Mucosa of rectum (tissue), 2 donors: ENCODE measurements around the gene HECTD4.

Experiments used
- H3K27ac ChIP-seq, 2 donors: one replicate each; pipeline ENCODE4 v1.7.0; 2013; ENCODE audit warnings: inconsistent platforms in 2 of 2, low read depth in 2 of 2, low read length in 2 of 2
- H3K27me3 ChIP-seq, 2 donors: one replicate each; pipeline ENCODE4 v1.7.0; 2013; ENCODE audit warnings: low read length in 2 of 2; ENCODE audit not compliant: control insufficient read depth in 2 of 2, insufficient read depth in 2 of 2
- H3K36me3 ChIP-seq, 2 donors: one replicate each; pipeline ENCODE4 v1.7.0; 2013; ENCODE audit warnings: low read length in 2 of 2; ENCODE audit not compliant: control insufficient read depth in 2 of 2, insufficient read depth in 2 of 2
- H3K4me1 ChIP-seq, 2 donors: one replicate each; pipeline ENCODE4 v1.7.0; 2013; ENCODE audit warnings: low read length in 2 of 2, mild to moderate bottlenecking in 1 of 2; ENCODE audit not compliant: control insufficient read depth in 2 of 2, insufficient read depth in 2 of 2
- H3K4me3 ChIP-seq, 2 donors: one replicate each; pipeline ENCODE4 v1.7.0; 2013; ENCODE audit warnings: low read length in 2 of 2
- H3K9ac ChIP-seq, 2 donors: one replicate each; pipeline ENCODE4 v1.7.0; 2013; ENCODE audit warnings: low read length in 2 of 2, low read depth in 1 of 2, mild to moderate bottlenecking in 1 of 2
- H3K9me3 ChIP-seq, 2 donors: one replicate each; pipeline ENCODE4 v1.7.0; 2013; ENCODE audit warnings: low read length in 2 of 2; ENCODE audit not compliant: control insufficient read depth in 2 of 2
- donor health status: healthy.
- donor health status: Normal muscosa, but diverticular disease.

The HECTD4 gene

DNA sequence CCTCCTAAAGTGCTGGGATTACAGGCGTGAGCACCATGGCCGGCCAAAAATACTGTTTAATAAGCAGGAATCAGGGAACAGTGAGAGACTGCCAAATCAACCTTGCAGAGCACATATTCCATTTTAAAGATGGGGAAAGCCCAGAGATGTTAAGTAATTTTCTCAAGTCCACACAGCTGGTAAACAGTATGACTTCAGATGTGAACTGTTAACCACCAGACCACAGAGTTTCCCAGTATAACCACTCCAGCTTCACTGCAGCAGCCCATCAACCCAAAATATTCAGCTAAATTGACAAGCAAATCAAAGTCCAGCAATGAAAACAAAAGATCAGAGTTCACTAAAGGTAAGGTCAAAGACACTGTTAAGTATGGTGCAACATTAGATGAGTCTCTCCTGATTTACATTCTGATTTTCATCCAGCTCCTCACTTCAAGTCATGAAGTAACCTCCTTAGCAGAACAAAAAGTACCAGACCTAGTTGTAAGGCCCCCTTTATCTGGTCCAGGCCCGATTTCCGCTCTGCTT is 174.8 kb downstream of the HECTD4 start:
- H3K36me3 ChIP-seq: peaks cover 57 to 66% of the 10 kb centered on the region in 2 donors
- H3K27ac ChIP-seq: no peak overlapping the region
- no peak overlapping the region for H3K4me3 ChIP-seq
- no peak overlapping the region for H3K9ac ChIP-seq
- no peaks in the 10 kb centered on the region for H3K4me1 ChIP-seq
- H3K27me3 ChIP-seq: no peaks in the 10 kb centered on the region
- no peaks in the 10 kb centered on the region for H3K9me3 ChIP-seq

DNA sequence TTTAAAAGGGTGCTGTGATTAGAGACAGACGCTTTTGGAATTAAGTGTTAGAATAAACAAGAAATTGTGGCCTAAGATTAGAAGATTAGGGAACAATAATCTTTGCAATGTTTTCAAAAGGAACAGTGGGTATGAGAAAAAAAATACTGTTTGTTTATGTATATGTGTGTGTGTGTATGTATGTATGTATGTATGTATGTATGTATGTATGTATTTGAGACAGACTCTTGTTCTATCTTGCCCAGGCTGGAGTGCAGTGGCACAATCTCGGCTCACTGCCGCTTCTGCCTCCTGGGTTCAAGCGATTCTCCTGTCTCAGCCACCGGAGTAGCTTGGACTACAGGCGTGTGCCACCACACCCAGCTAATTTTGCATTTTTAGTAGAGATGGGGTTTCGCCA is 175.3 kb downstream of the HECTD4 start:
- Histone ChIP-seq H3K4me1 (no peaks in the 10 kb centered on the region), H3K9me3 (no peaks in the 10 kb centered on the region), H3K36me3 (peaks cover 52 to 62% of the 10 kb centered on the region in 2 donors), H3K27ac (no peak overlapping the region), H3K4me3 (no peak overlapping the region), H3K27me3 (no peaks in the 10 kb centered on the region), H3K9ac (no peak overlapping the region)

DNA sequence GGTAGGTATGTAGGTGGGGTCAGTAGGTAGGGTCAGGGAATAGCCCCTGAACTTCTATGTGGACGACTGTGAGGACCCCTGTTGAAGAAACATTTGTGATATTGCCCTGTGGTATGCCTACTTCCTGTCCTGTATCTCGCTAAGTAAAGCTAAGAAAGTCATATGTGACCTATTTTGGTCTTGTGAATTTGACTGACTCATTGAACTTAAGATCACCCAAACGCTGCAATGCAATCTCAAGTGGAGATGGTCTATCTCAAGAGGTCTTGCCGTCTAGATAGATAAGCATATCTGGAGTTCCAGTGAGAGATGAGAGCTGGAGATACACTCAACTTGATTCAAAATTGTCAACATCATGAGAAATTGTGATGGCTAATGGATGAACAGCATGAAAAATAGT is 183.1 kb downstream of the HECTD4 start:
- peaks cover 56 to 60% of the 10 kb centered on the region in 2 donors for H3K36me3 ChIP-seq
- H3K27me3 ChIP-seq: no peaks in the 10 kb centered on the region

GRCh38 chr12:112198120-112198733 is 184.0 kb downstream of the HECTD4 start:
- Histone ChIP-seq H3K36me3 (peaks cover 57 to 64% of the 10 kb centered on the region in 2 donors), H3K9me3 (no peaks in the 10 kb centered on the region), H3K4me3 (no peak overlapping the region), H3K27ac (no peak overlapping the region), H3K9ac (no peak overlapping the region), H3K27me3 (no peaks in the 10 kb centered on the region), H3K4me1 (no peaks in the 10 kb centered on the region)

More for the DNA sequence above, 183.1 kb downstream of the HECTD4 start:
- H3K9me3 ChIP-seq: no peaks in the 10 kb centered on the region
- no peak overlapping the region for H3K27ac ChIP-seq
- H3K4me3 ChIP-seq: no peak overlapping the region
- no peak overlapping the region for H3K9ac ChIP-seq
- H3K4me1 ChIP-seq: no peaks in the 10 kb centered on the region

- H3K4me3 ChIP-seq: no peak overlapping the region
- no peak overlapping the region for H3K9ac ChIP-seq
- H3K27ac ChIP-seq: no peak overlapping the region
- H3K4me1 ChIP-seq: no peaks in the 10 kb centered on the region
- no peaks in the 10 kb centered on the region for H3K27me3 ChIP-seq
- peaks cover 68 to 73% of the 10 kb centered on the region in 2 donors for H3K36me3 ChIP-seq
- H3K9me3 ChIP-seq: no peaks in the 10 kb centered on the region
Observed at GRCh38 chr12:112196196-112196875, 185.9 kb downstream of the HECTD4 start.

DNA sequence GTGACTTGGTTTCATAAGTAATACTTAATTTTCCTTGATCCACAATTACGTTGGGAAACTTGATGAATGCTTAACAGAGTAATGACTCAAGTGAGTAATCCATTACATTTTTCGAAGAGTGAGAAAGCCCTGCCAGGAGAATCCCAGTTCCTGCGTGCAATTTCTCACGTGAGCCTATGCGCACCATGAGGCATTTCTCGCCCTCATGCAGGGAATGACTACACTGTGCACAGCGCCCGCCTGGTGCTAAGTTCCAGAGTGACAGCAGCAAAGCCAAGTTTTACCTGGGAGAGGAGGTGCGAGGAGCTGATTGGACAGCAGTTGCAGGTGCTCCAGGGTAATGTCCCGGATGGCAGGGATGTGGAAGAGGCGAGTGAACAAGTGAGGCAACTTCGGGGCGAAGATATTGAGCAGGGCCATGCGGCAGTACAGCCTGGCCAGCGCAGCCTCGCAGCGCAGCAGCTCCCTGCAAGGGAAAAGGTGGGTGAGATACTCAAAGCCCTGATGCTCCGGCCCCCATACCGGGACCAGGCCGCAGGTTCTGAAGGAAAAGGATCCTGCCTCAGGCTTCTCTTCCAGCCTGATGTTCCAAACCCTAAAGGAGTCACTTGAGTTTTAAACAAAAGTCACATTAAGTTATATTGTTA is 187.5 kb downstream of the HECTD4 start:
- H3K36me3 ChIP-seq: peaks cover 66 to 69% of the 10 kb centered on the region in 2 donors
- no peak overlapping the region for H3K4me3 ChIP-seq
- no peaks in the 10 kb centered on the region for H3K4me1 ChIP-seq
- no peaks in the 10 kb centered on the region for H3K9me3 ChIP-seq
- no peaks in the 10 kb centered on the region for H3K27me3 ChIP-seq
- H3K27ac ChIP-seq: no peak overlapping the region
- H3K9ac ChIP-seq: no peak overlapping the region

DNA sequence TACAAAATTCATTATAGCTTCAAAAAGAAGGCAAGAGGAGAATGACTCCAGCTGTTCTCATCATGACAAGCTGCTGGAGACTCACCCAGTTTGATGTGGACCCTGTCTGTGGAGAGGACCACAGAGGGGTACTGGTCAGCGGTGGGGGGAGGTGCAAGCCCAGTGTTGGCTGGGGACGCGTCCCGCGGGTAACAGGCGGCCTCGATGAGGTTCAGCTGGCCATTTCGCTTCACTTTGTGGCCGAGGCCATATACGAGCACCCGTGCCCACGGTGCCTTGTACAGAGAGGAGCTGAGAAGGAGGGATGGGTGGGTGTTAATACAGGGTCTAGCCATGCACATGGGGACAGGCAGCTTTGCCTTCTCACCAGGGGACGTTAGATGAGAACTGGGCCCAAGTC is 189.8 kb downstream of the HECTD4 start:
- Histone ChIP-seq H3K4me3 (no peak overlapping the region), H3K27me3 (no peaks in the 10 kb centered on the region), H3K36me3 (peaks cover 63 to 64% of the 10 kb centered on the region in 2 donors), H3K9ac (no peak overlapping the region), H3K4me1 (no peaks in the 10 kb centered on the region), H3K27ac (no peak overlapping the region), H3K9me3 (no peaks in the 10 kb centered on the region)

- Histone ChIP-seq H3K36me3 (peaks cover 59 to 61% of the 10 kb centered on the region in 2 donors), H3K4me1 (no peaks in the 10 kb centered on the region), H3K9me3 (no peaks in the 10 kb centered on the region), H3K4me3 (no peak overlapping the region), H3K27me3 (no peaks in the 10 kb centered on the region), H3K27ac (no peak overlapping the region), H3K9ac (no peak overlapping the region)
Observed at GRCh38 chr12:112191840-112192321, 190.3 kb downstream of the HECTD4 start.

GRCh38 chr12:112191201-112191600 is 191.0 kb downstream of the HECTD4 start:
- Histone ChIP-seq H3K4me1 (no peaks in the 10 kb centered on the region), H3K27ac (no peak overlapping the region), H3K36me3 (peaks cover 59 to 61% of the 10 kb centered on the region in 2 donors), H3K9me3 (no peaks in the 10 kb centered on the region), H3K4me3 (no peak overlapping the region), H3K9ac (no peak overlapping the region), H3K27me3 (no peaks in the 10 kb centered on the region)
